Measurements from ENCODE around the gene GCN1. TPM values are rescaled to one million over a fixed set of nuclear protein-coding genes. Genes with fewer than 3 reads are reported as not detected.

Gene GCN1
- total RNA-seq, 4 donors from 2014 or later = 36.4 to 56.7 (median 41.6) TPM

DNA sequence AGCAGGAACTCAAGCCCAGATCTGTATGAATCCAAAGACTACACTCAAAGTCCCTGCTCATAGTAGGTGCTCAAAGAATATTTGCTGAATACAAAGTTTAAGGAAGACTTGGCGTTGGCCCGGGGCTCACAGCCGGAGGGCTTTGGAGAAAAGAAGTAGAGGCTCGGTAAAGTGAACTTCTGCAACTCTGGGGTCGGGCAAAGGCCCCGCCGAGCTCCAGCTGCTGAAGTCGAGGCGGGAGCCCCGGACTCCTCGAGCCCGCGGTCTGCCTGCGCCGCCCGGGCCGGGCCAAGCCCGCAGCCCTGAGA lies 335 bp downstream of the GCN1 start:
- TF ChIP-seq, protein P1, sequence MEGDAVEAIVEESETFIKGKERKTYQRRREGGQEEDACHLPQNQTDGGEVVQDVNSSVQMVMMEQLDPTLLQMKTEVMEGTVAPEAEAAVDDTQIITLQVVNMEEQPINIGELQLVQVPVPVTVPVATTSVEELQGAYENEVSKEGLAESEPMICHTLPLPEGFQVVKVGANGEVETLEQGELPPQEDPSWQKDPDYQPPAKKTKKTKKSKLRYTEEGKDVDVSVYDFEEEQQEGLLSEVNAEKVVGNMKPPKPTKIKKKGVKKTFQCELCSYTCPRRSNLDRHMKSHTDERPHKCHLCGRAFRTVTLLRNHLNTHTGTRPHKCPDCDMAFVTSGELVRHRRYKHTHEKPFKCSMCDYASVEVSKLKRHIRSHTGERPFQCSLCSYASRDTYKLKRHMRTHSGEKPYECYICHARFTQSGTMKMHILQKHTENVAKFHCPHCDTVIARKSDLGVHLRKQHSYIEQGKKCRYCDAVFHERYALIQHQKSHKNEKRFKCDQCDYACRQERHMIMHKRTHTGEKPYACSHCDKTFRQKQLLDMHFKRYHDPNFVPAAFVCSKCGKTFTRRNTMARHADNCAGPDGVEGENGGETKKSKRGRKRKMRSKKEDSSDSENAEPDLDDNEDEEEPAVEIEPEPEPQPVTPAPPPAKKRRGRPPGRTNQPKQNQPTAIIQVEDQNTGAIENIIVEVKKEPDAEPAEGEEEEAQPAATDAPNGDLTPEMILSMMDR (IDR thresholded peaks at IDR 0.05; ENCODE audit: low read depth) = no peak

DNA sequence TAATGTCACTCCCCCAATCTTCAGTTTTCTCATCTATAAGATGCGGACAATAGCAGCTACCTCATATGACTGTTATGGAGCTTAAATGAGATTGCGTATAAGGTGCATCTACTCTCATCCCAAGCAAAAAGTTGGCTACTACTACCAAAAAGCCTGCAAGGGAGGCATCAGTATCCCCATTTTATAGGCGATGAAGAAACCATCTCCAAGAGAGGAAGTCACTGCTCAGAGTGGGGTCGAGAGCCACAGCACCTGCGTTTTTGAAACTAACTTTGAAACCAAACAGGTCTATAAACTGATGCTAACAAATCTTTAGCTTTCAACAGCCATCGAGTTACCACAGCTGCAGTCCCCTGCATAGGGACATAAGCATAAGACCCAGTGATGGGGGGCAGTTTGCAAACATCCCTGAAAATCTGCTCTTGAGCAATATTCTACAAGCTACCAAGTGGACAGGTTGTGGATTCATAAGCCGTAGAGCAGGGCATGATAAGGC lies 3.5 kb downstream of the GCN1 start:
- TF ChIP-seq, protein P1 (IDR thresholded peaks at IDR 0.05; ENCODE audit: low read depth) = no peak

DNA sequence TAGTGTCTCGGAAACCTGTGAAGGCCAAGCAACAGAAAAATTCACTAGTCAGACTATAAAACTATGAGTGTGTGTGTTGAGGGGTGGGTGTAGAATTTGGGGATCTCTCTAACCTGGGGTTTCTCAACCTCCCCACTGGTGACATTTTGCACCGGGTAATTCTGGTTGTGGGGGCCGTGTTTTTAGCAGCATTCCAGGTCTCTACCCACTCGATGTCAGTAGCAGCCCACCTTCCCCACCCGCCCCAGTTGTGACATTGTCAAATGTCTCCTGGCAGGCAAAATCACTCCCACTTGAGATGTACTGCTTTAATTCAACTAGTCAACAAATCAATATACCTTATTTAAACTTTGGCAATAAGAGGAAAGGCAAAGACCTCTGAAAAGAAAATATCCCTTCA lies 4.1 kb downstream of the GCN1 start:
- TF ChIP-seq, protein P1 (IDR thresholded peaks at IDR 0.05; ENCODE audit: low read depth) = no peak

DNA sequence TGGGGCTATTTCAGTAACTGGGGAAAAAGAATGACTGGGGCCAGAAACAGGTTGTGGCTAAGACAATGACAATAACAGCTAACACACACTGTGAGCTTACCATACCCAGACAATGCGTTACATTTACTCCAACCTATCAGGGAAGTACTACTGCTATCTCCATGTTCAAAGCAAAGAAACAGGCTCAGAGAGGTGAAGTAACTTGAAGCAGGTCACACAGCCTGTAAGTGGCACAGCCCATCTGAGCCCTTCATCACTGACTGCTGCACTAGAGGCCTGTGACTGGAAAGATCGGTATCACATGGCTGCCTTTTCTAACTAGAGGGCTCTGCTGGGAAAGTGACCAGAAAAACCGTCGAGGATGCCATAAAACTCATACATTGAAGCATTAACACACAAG lies 7.9 kb downstream of the GCN1 start:
- TF ChIP-seq, protein P1 (IDR thresholded peaks at IDR 0.05; ENCODE audit: low read depth) = no peak

DNA sequence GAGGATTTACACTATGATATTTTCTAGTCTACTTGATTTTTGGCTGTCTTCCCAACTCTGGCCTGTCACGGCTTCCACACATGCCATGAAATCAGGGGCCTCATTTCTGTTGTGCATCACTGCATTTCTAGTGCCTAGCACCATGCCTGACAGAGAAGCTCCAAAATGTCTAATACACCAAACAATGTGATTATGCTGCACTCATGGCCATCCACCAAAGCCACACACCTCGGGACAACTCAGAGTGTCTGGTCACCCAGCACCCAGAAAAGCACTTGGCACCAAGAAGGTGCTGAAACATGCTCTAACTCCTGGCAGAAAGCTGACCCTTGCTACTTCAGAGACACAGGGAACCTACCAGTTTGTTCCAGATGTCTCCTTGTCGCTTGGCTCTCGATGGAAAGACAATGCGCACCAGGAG lies 11.3 kb downstream of the GCN1 start:
- TF ChIP-seq, protein P1 (IDR thresholded peaks at IDR 0.05; ENCODE audit: low read depth) = no peak

DNA sequence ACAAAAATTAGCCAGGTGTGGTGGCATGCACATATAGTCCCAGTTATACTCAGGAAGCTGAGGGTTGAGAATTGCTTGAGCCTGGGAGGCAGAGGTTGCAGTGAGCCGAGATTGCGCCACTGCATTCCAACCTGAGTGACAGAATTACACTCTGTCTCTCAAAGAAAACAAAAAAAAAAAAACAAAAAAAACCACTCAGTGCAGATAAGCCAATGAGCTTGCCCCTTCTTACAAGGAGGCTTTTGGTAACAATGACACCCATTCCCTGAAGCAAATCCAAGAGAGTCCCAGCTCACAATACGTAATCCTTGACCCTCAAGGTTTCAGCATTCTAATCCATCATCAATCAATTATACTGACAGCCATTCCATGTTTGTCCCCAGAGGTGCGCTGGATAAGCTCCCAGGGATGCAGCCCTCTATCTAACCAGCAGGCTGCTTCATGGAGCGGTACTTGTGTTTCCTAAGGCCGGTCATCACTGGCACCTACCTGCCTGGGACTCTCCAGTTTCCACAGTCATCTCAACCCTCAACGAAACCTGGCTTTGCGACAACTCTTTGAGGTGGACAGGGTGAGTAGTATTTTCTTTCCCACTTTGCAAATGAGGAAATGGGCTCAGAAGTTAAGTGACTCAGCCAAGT lies 12.4 kb downstream of the GCN1 start:
- TF ChIP-seq, protein P1 (IDR thresholded peaks at IDR 0.05; ENCODE audit: low read depth) = no peak

DNA sequence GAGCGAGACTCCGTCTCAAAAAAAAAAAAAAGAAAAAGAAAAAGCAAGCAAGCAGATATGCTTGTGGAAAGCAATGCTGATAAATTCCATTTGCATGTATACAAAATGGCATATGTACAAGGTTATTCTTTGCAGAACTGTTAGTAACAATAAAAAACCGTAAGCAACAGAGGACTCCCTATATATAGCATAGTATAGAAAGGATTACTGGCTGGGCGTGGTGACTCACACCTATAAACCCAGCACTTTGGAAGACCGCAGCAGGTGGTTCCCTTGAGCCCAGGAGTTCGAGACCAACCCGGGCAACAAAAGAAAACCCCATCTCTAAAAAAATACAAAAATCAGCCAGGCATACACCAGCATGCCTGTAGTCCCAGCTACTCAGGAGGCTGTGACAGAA lies 13.5 kb downstream of the GCN1 start:
- TF ChIP-seq, protein P1 (IDR thresholded peaks at IDR 0.05; ENCODE audit: low read depth) = no peak

Data from subcutaneous adipose tissue (tissue), 4 donors.